GM12878 (cell line): Measurements from ENCODE around the gene BCAS3. TPM values are rescaled to one million over a fixed set of nuclear protein-coding genes. Genes with fewer than 3 reads are reported as not detected.

Experiments used
- ATAC-seq: fragments of 200-7000 bp; cut with Tn5 transposase; 3 replicates; pipeline ENCODE4 v1.9.1; 2020; ENCODE audit warnings: mild to moderate bottlenecking, moderate library complexity
- BruUV-seq: library from RNA; stranded (reverse); fragments of 400-500 nt; replicated peaks from 2 replicates; lab custom pipeline; 2021; lab: Mats Ljungman, UMichigan
- CTCF ChIA-PET: fragments of 300-600 bp; sonication (Branson Sonifier 250); formaldehyde crosslinking; extraction: SDS; loops from one replicate; lab custom pipeline; 2021; ENCODE audit warnings: inconsistent platforms; lab: Yijun Ruan, JAX
- POLR2A ChIA-PET: fragments of 350-600 bp; formaldehyde crosslinking; extraction: SDS; loops from one replicate; lab custom pipeline; 2021; ENCODE audit warnings: inconsistent platforms; lab: Charles Lee
- RAD21 ChIA-PET: fragments of 300-600 bp; sonication (Branson Sonifier 250); formaldehyde crosslinking; loops from one replicate; lab custom pipeline; 2023; ENCODE audit warnings: antibody characterized with exemption; ENCODE audit not compliant: unreplicated experiment; lab: Charles Lee
- SMC1A ChIA-PET: fragments of 300-600 bp; sonication (Branson Sonifier 250); formaldehyde crosslinking; loops from one replicate; lab custom pipeline; 2023; ENCODE audit not compliant: unreplicated experiment, uncharacterized antibody; lab: Charles Lee
- DNase-seq: peaks from one replicate; pipeline ENCODE4 v3.0.0-alpha.2; 2011; ENCODE audit warnings: low read depth, low spot score
- FAIRE-seq: peaks from 3 replicates; lab custom pipeline; 2011; peaks lifted over from hg19 to GRCh38; lab: Jason Lieb, UNC
- H2AFZ ChIP-seq: 2 replicates; pipeline ENCODE4 v1.6.0; 2011; ENCODE audit warnings: low read depth, low read length, control low read depth; ENCODE audit not compliant: control insufficient read depth
- H3K27ac ChIP-seq: 2 replicates; pipeline ENCODE4 v1.5.1; 2011; ENCODE audit warnings: control low read depth; ENCODE audit not compliant: control insufficient read depth, insufficient read depth
- H3K27me3 ChIP-seq, 2 experiments: replicated peaks in 1 of 2; 2 replicates each; pipeline versions ENCODE4 v1.6.0 to v1.6.1; 2011; ENCODE audit warnings: low read length in 1 of 2; ENCODE audit not compliant: control insufficient read depth in 2 of 2, insufficient read depth in 2 of 2
- H3K36me3 ChIP-seq, 2 experiments: 2 replicates each; pipeline ENCODE4 v1.5.1; 2011; ENCODE audit warnings: low read length in 1 of 2; ENCODE audit not compliant: control insufficient read depth in 2 of 2, insufficient read depth in 2 of 2
- H3K4me1 ChIP-seq: 2 replicates; pipeline ENCODE4 v1.6.1; 2011; ENCODE audit warnings: mild to moderate bottlenecking, low read length, moderate library complexity, mixed read lengths; ENCODE audit not compliant: control insufficient read depth, insufficient read depth
- H3K4me2 ChIP-seq: 2 replicates; pipeline ENCODE4 v1.6.0; 2011; ENCODE audit warnings: control low read depth; ENCODE audit not compliant: control insufficient read depth, insufficient read depth
- H3K4me3 ChIP-seq: fragments of 200-600 bp; sonication (generic); 2 replicates; pipeline ENCODE4 v1.5.1; 2016
- H3K79me2 ChIP-seq: 2 replicates; pipeline ENCODE4 v1.6.0; 2011; ENCODE audit warnings: low read length; ENCODE audit not compliant: control insufficient read depth, insufficient read depth
- H3K9ac ChIP-seq: 2 replicates; pipeline ENCODE4 v1.8.0; 2011; ENCODE audit warnings: low read length, control low read depth, mixed read lengths; ENCODE audit not compliant: control insufficient read depth, insufficient read depth
- H3K9me3 ChIP-seq: replicated peaks from 3 replicates; pipeline ENCODE4 v1.5.1; 2011; ENCODE audit warnings: mild to moderate bottlenecking, low read length; ENCODE audit not compliant: control insufficient read depth, insufficient read depth
- H4K20me1 ChIP-seq: 2 replicates; pipeline ENCODE4 v1.6.0; 2011; ENCODE audit not compliant: control insufficient read depth, insufficient read depth
- ETV6 ChIP-seq, 2 experiments: fragments of 450-650 bp in 1 of 2; IDR thresholded peaks in 1 of 2; conservative IDR thresholded peaks in 1 of 2; 2 replicates each; pipeline ENCODE4 v1.6.1; 2014; ENCODE audit warnings: antibody characterized with exemption in 1 of 2, borderline replicate concordance in 1 of 2, low read depth in 1 of 2, mild to moderate bottlenecking in 1 of 2, moderate library complexity in 1 of 2
- HDAC6 ChIP-seq: fragments of 200-600 bp; sonication (generic); IDR thresholded peaks from one replicate; pipeline ENCODE4 v1.8.0; 2017; ENCODE audit warnings: antibody characterized with exemption; ENCODE audit not compliant: unreplicated experiment
- POLR2AphosphoS2 ChIP-seq: IDR thresholded peaks from 2 replicates; pipeline ENCODE4 v1.6.1; 2011; ENCODE audit warnings: low read depth, mild to moderate bottlenecking, low read length, improper control_type of control experiment, moderate library complexity
- WRNIP1 ChIP-seq: IDR thresholded peaks from 2 replicates; pipeline ENCODE4 v1.6.1; 2011; ENCODE audit warnings: low read depth, low read length, improper control_type of control experiment, borderline replicate concordance
- ZBTB40 ChIP-seq: fragments of 450-650 bp; IDR thresholded peaks from 2 replicates; pipeline ENCODE4 v1.6.1; 2016; ENCODE audit warnings: mild to moderate bottlenecking, moderate library complexity, borderline replicate concordance
- ZNF622 ChIP-seq: fragments of 450-650 bp; IDR thresholded peaks from 2 replicates; pipeline ENCODE4 v1.6.1; 2017; ENCODE audit warnings: mild to moderate bottlenecking, inconsistent platforms
- ZNF687 ChIP-seq: fragments of 450-650 bp; IDR thresholded peaks from 2 replicates; pipeline ENCODE4 v1.6.1; 2017; ENCODE audit warnings: mild to moderate bottlenecking, moderate library complexity
- in situ Hi-C: fragments of 300-500 bp; cut with MboI; formaldehyde crosslinking; loops from 9 replicates; pipeline ENCODE4 v1.14.3; 2018; ENCODE audit warnings: mixed read lengths
- intact Hi-C: fragments of 100-400 bp; cut with micrococcal nuclease; formaldehyde crosslinking; loops from one replicate; pipeline ENCODE4 v1.14.2; 2022; ENCODE audit not compliant: unreplicated experiment
- polyA plus RNA-seq, 11 experiments: library from polyadenylated mRNA; depleted of rRNA in 4 of 11; unstranded in 6 of 11; stranded (reverse) in 5 of 11; fragments of >200 nt; fragmentation: Nextera tagmentation in 4 of 11; fragmentation: Illumina TruSeq in 1 of 11; extraction: Ambion mirVana in 4 of 11; extraction: Trizol in 1 of 11; gene quantifications; 1 replicate in 1 of 11; 2 replicates in 10 of 11; pipeline versions ENCODE4 v1.2.1 to v1.2.3, GENCODE V29; 2011 to 2016; ENCODE audit warnings: inconsistent platforms in 2 of 11, missing spikeins in 2 of 11, low read depth in 1 of 11
- total RNA-seq, 4 experiments: library from RNA; depleted of rRNA in 3 of 4; stranded (reverse); fragments of >200 nt in 3 of 4; fragmentation: Illumina TruSeq in 1 of 4; extraction: Trizol in 1 of 4; gene quantifications; 2 replicates each; pipeline versions ENCODE4 v1.2.1 to v1.2.3, GENCODE V29; 2013 to 2021
- TF ChIP-seq, protein P1 (sequence below): IDR thresholded peaks from 2 replicates; pipeline ENCODE4 v1.6.1; 2012; ENCODE audit warnings: low read depth, low read length, improper control_type of control experiment
- TF ChIP-seq, protein P2 (sequence below): fragments of 450-650 bp; IDR thresholded peaks from 2 replicates; pipeline ENCODE4 v1.6.1; 2016; ENCODE audit warnings: mild to moderate bottlenecking

Gene BCAS3
- total and polyA plus RNA-seq, 10 of the 15 experiments (the other 5 are each of a cell fraction or from before 2014, with no cell fraction given) = 2.1 to 11.0 (median 6.6) TPM

GRCh38 chr17:60989379-60989778 lies 311.7 kb downstream of the BCAS3 start:
- no peak overlapping the region for H3K9ac ChIP-seq
- no peak for FAIRE-seq
- H3K4me3 ChIP-seq = no peak overlapping the region
- CTCF ChIA-PET = interaction anchor here (0.6 kb wide), 1 partner anchor 1471 kb away, joined by 5 read pairs; no protein-coding TSS in a partner anchor
- no TSS peak for BruUV-seq
- RAD21 ChIA-PET = no interaction called here
- SMC1A ChIA-PET = no interaction called here
- H4K20me1 ChIP-seq = no peaks in the 10 kb centered on the region
- no peak for TF ChIP-seq ZNF687
- TF ChIP-seq, protein P1, sequence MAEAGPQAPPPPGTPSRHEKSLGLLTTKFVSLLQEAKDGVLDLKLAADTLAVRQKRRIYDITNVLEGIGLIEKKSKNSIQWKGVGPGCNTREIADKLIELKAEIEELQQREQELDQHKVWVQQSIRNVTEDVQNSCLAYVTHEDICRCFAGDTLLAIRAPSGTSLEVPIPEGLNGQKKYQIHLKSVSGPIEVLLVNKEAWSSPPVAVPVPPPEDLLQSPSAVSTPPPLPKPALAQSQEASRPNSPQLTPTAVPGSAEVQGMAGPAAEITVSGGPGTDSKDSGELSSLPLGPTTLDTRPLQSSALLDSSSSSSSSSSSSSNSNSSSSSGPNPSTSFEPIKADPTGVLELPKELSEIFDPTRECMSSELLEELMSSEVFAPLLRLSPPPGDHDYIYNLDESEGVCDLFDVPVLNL = no peak
- TF ChIP-seq, protein P2, sequence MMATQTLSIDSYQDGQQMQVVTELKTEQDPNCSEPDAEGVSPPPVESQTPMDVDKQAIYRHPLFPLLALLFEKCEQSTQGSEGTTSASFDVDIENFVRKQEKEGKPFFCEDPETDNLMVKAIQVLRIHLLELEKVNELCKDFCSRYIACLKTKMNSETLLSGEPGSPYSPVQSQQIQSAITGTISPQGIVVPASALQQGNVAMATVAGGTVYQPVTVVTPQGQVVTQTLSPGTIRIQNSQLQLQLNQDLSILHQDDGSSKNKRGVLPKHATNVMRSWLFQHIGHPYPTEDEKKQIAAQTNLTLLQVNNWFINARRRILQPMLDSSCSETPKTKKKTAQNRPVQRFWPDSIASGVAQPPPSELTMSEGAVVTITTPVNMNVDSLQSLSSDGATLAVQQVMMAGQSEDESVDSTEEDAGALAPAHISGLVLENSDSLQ = no peak
- no peak for TF ChIP-seq ETV6 (conservative IDR thresholded peaks at IDR 0.05 in 1 of 2, IDR thresholded peaks at IDR 0.05 in 1 of 2; ENCODE audit: borderline replicate concordance in 1 of 2, low read depth in 1 of 2)
- TF ChIP-seq ZBTB40 = no peak
- TF ChIP-seq POLR2AphosphoS2 = no peak
- no peak for TF ChIP-seq HDAC6
- no peak for TF ChIP-seq ZNF622
- no peak for TF ChIP-seq WRNIP1
- POLR2A ChIA-PET = no interaction called here
- intact Hi-C loops = no loop called here
- no peaks in the 10 kb centered on the region for H3K79me2 ChIP-seq
- H3K4me1 ChIP-seq = no peaks in the 10 kb centered on the region
- no peak overlapping the region for H3K4me2 ChIP-seq
- H3K27ac ChIP-seq = no peak overlapping the region
- no peaks in the 10 kb centered on the region for H3K27me3 ChIP-seq
- no peak overlapping the region for H2AFZ ChIP-seq
- ATAC-seq = no peak
- H3K36me3 ChIP-seq = no peaks in the 10 kb centered on the region
- DNase-seq = no peak
- in situ Hi-C loops = no loop called here
- no peaks in the 10 kb centered on the region for H3K9me3 ChIP-seq
